Transverse colon (tissue), 4 donors: ENCODE measurements around the gene PTRH1. TPM values are rescaled to one million over a fixed set of nuclear protein-coding genes. Genes with fewer than 3 reads are reported as not detected.

Source experiments
- DNase-seq: peaks from one replicate; pipeline ENCODE4 v3.0.0-alpha.2; 2019
- H3K27ac ChIP-seq, 4 donors: fragments of 200-600 bp; sonication (generic); 2 replicates each; pipeline ENCODE4 v1.5.1; 2016 to 2018; ENCODE audit warnings: inconsistent platforms in 4 of 4
- H3K27me3 ChIP-seq: fragments of 200-600 bp; sonication (generic); 2 replicates; pipeline ENCODE4 v1.5.1; 2017; ENCODE audit warnings: inconsistent platforms
- H3K36me3 ChIP-seq, 4 donors: fragments of 200-600 bp; sonication (generic); 2 replicates each; pipeline ENCODE4 v1.5.1; 2017 to 2019; ENCODE audit warnings: inconsistent platforms in 4 of 4
- H3K4me1 ChIP-seq, 4 donors: fragments of 200-600 bp; sonication (generic); 2 replicates each; pipeline ENCODE4 v1.5.1; 2017 to 2020; ENCODE audit warnings: inconsistent platforms in 4 of 4
- H3K4me3 ChIP-seq, 4 donors: fragments of 200-600 bp; sonication (generic); 1 replicate in 1 of 4; 2 replicates in 3 of 4; pipeline versions ENCODE4 v1.5.1 to v1.6.1; 2017 to 2019; ENCODE audit warnings: inconsistent platforms in 4 of 4
- H3K9me3 ChIP-seq, 2 donors: fragments of 200-600 bp; sonication (generic); 2 replicates each; pipeline ENCODE4 v1.5.1; 2017 to 2019; ENCODE audit warnings: inconsistent platforms in 2 of 2
- EP300 ChIP-seq: sonication (generic); formaldehyde crosslinking; IDR thresholded peaks from one replicate; pipeline ENCODE4 v1.6.1; 2017; ENCODE audit warnings: antibody characterized with exemption, low read depth
- POLR2A ChIP-seq: fragments of 450-650 bp; IDR thresholded peaks from one replicate; pipeline ENCODE4 v1.6.1; 2016; ENCODE audit warnings: antibody characterized with exemption, mild to moderate bottlenecking, moderate library complexity
- POLR2AphosphoS5 ChIP-seq, 3 donors: sonication (generic); formaldehyde crosslinking; IDR thresholded peaks; one replicate each; pipeline ENCODE4 v1.6.1; 2016; ENCODE audit warnings: antibody characterized with exemption in 3 of 3
- WGBS, 2 donors: methylation state at CpG; one replicate each; pipeline ENCODE4 v1.1.5; 2018; ENCODE audit warnings: low coverage in 1 of 2; 5-methylcytosine and 5-hydroxymethylcytosine counted together
- in situ Hi-C, 4 donors: fragments of 200-750 bp; cut with MboI; loops; one replicate each; pipeline versions ENCODE4 v1.15.0 to v1.15.1; 2017; ENCODE audit warnings: low sequenced_read_pairs in 3 of 4, low pct_ligation_motif_present in 1 of 4, low pct_unique_long_range_greater_than_20kb in 1 of 4
- intact Hi-C: fragments of 100-400 bp; cut with DNase I; formaldehyde crosslinking; loops from one replicate; pipeline ENCODE4 v1.15.1; 2023; ENCODE audit warnings: low total_unique reads
- total RNA-seq, 4 donors: library from RNA; depleted of rRNA; stranded (reverse); fragments of >200 nt; gene quantifications; one replicate each; pipeline ENCODE4 v1.1.0, GENCODE V29; 2016
- TF ChIP-seq, protein P1 (sequence below), 5 experiments: fragments of 200-600 bp in 3 of 5; fragments of 450-650 bp in 2 of 5; sonication (generic) in 3 of 5; IDR thresholded peaks; 1 replicate in 2 of 5; 2 replicates in 3 of 5; pipeline ENCODE4 v1.5.1; 2016 to 2017; ENCODE audit warnings: antibody characterized with exemption in 5 of 5, inconsistent platforms in 3 of 5, mild to moderate bottlenecking in 2 of 5, moderate library complexity in 1 of 5

PTRH1 gene
- total RNA-seq, 4 donors from 2014 or later = 2.4 to 9.7 (median 6.2) TPM

DNA sequence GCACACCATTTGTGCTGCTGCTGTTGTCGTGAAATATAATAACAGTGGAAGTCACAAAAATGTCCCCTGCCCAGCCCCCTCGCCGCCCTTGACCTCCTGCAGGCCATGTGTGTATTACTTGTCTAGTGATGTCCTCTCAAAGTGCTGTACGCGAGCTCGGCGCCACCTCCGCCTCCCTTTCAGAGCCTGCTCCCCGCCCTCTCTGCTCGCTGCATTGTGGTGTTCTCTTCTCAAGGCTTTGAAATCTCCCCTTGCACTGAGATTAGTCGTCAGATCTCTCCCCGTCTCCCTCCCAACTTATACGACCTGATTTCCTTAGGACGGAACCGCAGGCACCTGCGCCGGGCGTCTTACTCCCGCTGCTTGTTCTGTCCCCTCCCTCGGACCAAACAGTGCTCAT, 23.4 kb downstream of the PTRH1 start:
- no peak overlapping the region for H3K27ac ChIP-seq
- no peaks in the 10 kb centered on the region for H3K27me3 ChIP-seq
- H3K4me1 ChIP-seq = no peaks in the 10 kb centered on the region
- H3K9me3 ChIP-seq = no peaks in the 10 kb centered on the region
- DNase-seq = no peak
- in situ Hi-C loops = no loop called here
- WGBS, 2 donors = 85 to 88% methylated on average over 9 to 20 of the region's 20 CpGs
- no peaks in the 10 kb centered on the region for H3K36me3 ChIP-seq
- no peak overlapping the region for H3K4me3 ChIP-seq
- intact Hi-C loops = no loop called here
- TF ChIP-seq, protein P1, sequence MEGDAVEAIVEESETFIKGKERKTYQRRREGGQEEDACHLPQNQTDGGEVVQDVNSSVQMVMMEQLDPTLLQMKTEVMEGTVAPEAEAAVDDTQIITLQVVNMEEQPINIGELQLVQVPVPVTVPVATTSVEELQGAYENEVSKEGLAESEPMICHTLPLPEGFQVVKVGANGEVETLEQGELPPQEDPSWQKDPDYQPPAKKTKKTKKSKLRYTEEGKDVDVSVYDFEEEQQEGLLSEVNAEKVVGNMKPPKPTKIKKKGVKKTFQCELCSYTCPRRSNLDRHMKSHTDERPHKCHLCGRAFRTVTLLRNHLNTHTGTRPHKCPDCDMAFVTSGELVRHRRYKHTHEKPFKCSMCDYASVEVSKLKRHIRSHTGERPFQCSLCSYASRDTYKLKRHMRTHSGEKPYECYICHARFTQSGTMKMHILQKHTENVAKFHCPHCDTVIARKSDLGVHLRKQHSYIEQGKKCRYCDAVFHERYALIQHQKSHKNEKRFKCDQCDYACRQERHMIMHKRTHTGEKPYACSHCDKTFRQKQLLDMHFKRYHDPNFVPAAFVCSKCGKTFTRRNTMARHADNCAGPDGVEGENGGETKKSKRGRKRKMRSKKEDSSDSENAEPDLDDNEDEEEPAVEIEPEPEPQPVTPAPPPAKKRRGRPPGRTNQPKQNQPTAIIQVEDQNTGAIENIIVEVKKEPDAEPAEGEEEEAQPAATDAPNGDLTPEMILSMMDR (IDR thresholded peaks at IDR 0.05) = no peak
- TF ChIP-seq POLR2AphosphoS5 (IDR thresholded peaks at IDR 0.05) (no peak), EP300 (no peak), POLR2A (no peak)

DNA sequence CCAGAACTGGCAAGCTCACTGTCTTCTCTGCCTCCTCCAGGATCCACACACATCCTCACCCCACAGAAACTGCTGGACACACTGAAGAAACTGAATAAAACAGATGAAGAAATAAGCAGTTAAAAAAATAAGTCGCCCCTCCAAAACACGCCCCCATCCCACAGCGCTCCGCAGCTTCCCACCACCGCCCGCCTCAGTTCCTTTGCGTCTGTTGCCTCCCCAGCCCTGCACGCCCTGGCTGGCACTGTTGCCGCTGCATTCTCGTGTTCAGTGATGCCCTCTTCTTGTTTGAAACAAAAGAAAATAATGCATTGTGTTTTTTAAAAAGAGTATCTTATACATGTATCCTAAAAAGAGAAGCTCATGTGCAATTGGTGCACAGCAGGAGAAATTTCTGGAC, 24.7 kb downstream of the PTRH1 start:
- Histone ChIP-seq H3K4me3 (no peak overlapping the region), H3K36me3 (no peaks in the 10 kb centered on the region), H3K27me3 (no peaks in the 10 kb centered on the region), H3K27ac (no peak overlapping the region), H3K4me1 (no peaks in the 10 kb centered on the region), H3K9me3 (no peaks in the 10 kb centered on the region)
- no peak for DNase-seq
- TF ChIP-seq POLR2A = no peak
- no peak for TF ChIP-seq POLR2AphosphoS5 (IDR thresholded peaks at IDR 0.05)
- no peak for TF ChIP-seq EP300
- TF ChIP-seq, protein P1 (IDR thresholded peaks at IDR 0.05) = no peak
- in situ Hi-C loops (no loop called here), intact Hi-C loops (no loop called here)
- 90 to 96% methylated on average over 7 to 10 of the region's 10 CpGs for WGBS, 2 donors

DNA sequence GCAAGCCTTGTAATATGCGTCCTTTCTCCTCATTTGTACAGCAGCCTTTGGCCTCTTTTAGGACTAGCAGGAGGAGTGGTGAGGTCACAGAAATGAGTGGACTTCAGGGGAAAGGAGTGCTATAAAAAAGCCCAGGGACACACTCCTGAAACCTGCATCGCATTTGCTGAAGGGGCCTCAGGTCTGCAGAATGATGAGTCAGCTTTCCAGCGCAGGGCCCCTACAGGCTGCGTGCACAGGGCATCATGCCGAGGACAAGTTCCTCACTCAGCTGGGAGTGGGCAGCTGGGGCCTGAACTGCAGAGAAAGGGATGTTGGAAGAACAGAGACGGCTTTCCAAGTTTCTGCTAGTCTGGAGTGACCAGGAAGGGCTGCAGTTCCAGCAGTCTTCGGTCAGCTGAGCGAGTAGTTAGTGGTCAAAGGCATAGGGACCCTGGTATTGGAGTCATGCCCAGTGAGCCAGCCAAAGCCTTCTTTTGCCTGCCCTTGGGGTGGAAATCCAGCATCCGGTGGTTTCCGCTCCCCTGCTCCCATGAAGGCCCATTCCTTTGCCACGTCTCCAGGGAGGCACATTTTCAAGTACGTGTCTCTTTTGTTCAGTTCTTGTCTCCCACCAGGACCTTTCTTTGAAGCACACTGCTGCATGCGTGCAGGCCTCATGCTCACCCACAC, 26.0 kb downstream of the PTRH1 start:
- intact Hi-C loops = no loop called here
- in situ Hi-C loops = no loop called here
- Histone ChIP-seq H3K36me3 (no peaks in the 10 kb centered on the region), H3K27ac (no peak overlapping the region), H3K4me1 (no peaks in the 10 kb centered on the region), H3K9me3 (no peaks in the 10 kb centered on the region), H3K27me3 (no peaks in the 10 kb centered on the region), H3K4me3 (no peak overlapping the region)
- WGBS, 2 donors = 94 to 100% methylated on average over 1 to 13 of the region's 13 CpGs
- DNase-seq = no peak
- TF ChIP-seq POLR2AphosphoS5 (IDR thresholded peaks at IDR 0.05) (no peak), EP300 (no peak), POLR2A (no peak)
- TF ChIP-seq, protein P1 (IDR thresholded peaks at IDR 0.05) = no peak

DNA sequence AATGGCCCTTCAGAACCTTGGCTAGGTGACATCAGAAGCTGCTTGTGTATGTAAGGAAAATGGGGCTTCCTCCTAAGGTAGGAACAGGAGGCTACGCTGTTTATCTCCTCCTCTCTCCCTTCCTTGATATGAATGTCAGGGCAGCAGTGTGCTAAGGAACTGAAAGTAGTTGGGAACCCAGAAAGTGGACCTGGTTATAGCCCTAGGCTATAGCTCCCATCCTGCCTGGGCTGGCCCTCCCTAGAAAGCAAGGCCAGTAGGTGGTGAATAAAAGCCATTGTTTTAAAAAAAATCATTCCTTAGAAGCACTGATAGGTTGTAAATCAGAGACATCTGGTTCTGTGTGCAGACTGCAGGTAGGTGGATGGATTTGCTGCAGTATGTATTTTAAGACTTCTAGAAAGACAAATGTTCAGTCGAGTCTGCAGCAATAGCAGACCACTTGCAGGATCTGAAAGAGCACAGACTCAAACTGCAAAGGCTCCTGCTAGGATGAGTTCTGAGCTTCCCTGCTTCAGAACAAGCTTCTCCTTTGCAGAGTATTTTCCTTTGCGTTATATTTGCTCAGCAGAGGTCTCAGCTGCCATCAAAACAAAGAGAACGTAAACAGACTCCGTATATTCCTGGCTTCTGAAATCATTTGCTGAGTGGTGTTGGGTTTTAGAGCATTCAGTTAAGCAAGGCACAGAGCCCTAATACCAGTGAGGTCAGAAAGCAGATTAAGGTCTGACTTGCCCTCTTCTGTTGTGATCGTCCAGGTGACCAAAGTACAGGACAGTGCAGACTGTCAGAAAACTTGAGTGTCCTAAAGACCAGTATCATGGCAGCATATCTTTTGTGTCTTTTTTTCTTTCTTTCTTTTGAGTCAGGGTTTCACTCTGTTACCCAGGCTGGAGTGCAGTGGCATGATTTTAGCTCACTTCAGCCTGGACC, 28.7 kb downstream of the PTRH1 start:
- Histone ChIP-seq H3K9me3 (no peaks in the 10 kb centered on the region), H3K4me3 (no peak overlapping the region), H3K36me3 (no peaks in the 10 kb centered on the region), H3K27ac (no peak overlapping the region), H3K27me3 (no peaks in the 10 kb centered on the region), H3K4me1 (no peaks in the 10 kb centered on the region)
- intact Hi-C loops = no loop called here
- TF ChIP-seq EP300 = no peak
- TF ChIP-seq POLR2AphosphoS5 (IDR thresholded peaks at IDR 0.05) = no peak
- TF ChIP-seq, protein P1 (IDR thresholded peaks at IDR 0.05) = no peak
- no peak for TF ChIP-seq POLR2A
- in situ Hi-C loops = no loop called here
- DNase-seq = no peak
- 64 to 70% methylated on average over 6 of the region's 6 CpGs for WGBS, 2 donors
